Ascending aorta (tissue), 2 donors: Measurements from ENCODE around the gene IQGAP2. TPM values are rescaled to one million over a fixed set of nuclear protein-coding genes. Genes with fewer than 3 reads are reported as not detected.

Experiments
- DNase-seq, 2 donors: peaks; one replicate each; pipeline ENCODE4 v3.0.0-alpha.2; 2019; ENCODE audit warnings: low spot score in 2 of 2
- H3K27ac ChIP-seq, 2 donors: fragments of 200-600 bp; sonication (generic); one replicate each; pipeline ENCODE4 v1.5.1; 2016 to 2017; ENCODE audit warnings: mild to moderate bottlenecking in 1 of 2
- H3K27me3 ChIP-seq: fragments of 200-600 bp; sonication (generic); one replicate; pipeline ENCODE4 v1.5.1; 2017
- H3K36me3 ChIP-seq, 2 donors: fragments of 200-600 bp; sonication (generic); one replicate each; pipeline ENCODE4 v1.5.1; 2016
- H3K4me1 ChIP-seq, 2 donors: fragments of 200-600 bp; sonication (generic); one replicate each; pipeline ENCODE4 v1.5.1; 2016 to 2017; ENCODE audit warnings: mild to moderate bottlenecking in 1 of 2
- H3K4me3 ChIP-seq, 2 donors: fragments of 200-600 bp; sonication (generic); one replicate each; pipeline ENCODE4 v1.5.1; 2016 to 2017; ENCODE audit warnings: mild to moderate bottlenecking in 1 of 2
- H3K9me3 ChIP-seq, 2 donors: fragments of 200-600 bp; sonication (generic); one replicate each; pipeline ENCODE4 v1.5.1; 2016
- CTCF ChIP-seq, 3 experiments: fragments of 200-600 bp in 2 of 3; fragments of 450-650 bp in 1 of 3; sonication (generic) in 2 of 3; IDR thresholded peaks; one replicate each; pipeline ENCODE4 v1.5.1; 2016 to 2019; ENCODE audit warnings: antibody characterized with exemption in 3 of 3, mild to moderate bottlenecking in 1 of 3, moderate library complexity in 1 of 3
- intact Hi-C: fragments of 100-400 bp; cut with DNase I; formaldehyde crosslinking; loops from one replicate; pipeline ENCODE4 v1.15.1; 2023
- total RNA-seq: library from RNA; depleted of rRNA; stranded (reverse); fragments of >200 nt; gene quantifications from one replicate; pipeline ENCODE4 v1.1.0, GENCODE V29; 2016

The IQGAP2 gene
- total RNA-seq, 1 donor from 2014 or later: 19.8 TPM

DNA sequence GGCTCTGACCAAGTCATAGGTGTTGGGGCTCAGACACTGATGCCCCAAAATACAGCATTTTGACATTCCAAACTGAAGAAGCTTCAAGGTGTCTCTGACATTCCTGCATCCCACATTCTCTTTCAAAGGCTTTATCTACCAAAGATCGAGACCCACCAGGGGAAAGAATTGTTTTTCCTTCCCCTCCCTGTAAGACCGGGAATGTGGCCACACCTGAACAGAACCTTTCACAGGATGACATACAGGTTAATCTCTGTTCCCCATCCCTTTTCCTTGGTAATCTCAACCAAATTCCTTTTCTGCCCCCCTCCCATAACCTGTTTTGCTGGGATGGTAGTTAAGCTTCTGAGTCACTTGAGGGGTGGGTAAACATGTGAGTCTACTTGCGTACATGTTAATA lies 72.3 kb downstream of the IQGAP2 start:
- no peaks in the 10 kb centered on the region for H3K9me3 ChIP-seq
- no peaks in the 10 kb centered on the region for H3K4me1 ChIP-seq
- no peak for TF ChIP-seq CTCF (IDR thresholded peaks at IDR 0.05)
- no peak for DNase-seq
- no peak overlapping the region for H3K27ac ChIP-seq
- intact Hi-C loops: no loop called here
- no peaks in the 10 kb centered on the region for H3K27me3 ChIP-seq
- H3K36me3 ChIP-seq: no peaks in the 10 kb centered on the region
- H3K4me3 ChIP-seq: no peak overlapping the region

- DNase-seq: no peak
- H3K4me1 ChIP-seq: no peaks in the 10 kb centered on the region
- H3K36me3 ChIP-seq: no peaks in the 10 kb centered on the region
- no peak for TF ChIP-seq CTCF (IDR thresholded peaks at IDR 0.05)
- intact Hi-C loops: no loop called here
- no peak overlapping the region for H3K27ac ChIP-seq
- H3K4me3 ChIP-seq: no peak overlapping the region
- H3K27me3 ChIP-seq: no peaks in the 10 kb centered on the region
- H3K9me3 ChIP-seq: no peaks in the 10 kb centered on the region
Observed at GRCh38 chr5:76475936-76476335, 72.9 kb downstream of the IQGAP2 start.

DNA sequence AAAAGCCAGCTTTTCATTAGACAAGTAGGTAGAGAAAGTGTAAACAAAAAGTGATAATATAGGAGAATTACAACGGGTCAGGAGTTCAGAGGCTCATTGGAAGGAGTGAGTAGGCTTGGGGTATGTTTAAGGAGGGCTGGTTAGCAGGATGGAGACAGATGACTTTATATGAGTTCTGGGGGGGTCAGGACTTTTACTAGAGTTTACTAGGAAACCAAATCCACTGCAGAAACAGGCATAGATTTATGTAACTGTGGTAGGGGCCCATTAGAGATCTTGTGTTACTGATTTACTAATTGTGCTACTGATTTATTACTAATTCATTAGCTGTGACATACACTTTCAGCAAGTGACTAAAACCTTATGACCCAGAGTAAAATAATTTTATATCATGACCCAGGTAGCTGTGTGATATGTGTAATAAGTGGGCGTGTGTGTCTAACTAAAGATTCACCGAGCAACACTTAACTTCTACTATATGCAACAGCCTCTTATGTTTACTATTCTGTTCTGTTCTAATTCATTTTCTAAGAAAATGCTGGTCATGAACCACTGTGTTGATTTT lies 73.5 kb downstream of the IQGAP2 start:
- Histone ChIP-seq H3K27ac (no peak overlapping the region), H3K9me3 (no peaks in the 10 kb centered on the region), H3K36me3 (no peaks in the 10 kb centered on the region), H3K27me3 (no peaks in the 10 kb centered on the region), H3K4me1 (no peaks in the 10 kb centered on the region), H3K4me3 (no peak overlapping the region)
- DNase-seq: no peak
- intact Hi-C loops: no loop called here
- no peak for TF ChIP-seq CTCF (IDR thresholded peaks at IDR 0.05)

GRCh38 chr5:76477061-76477460 lies 74.0 kb downstream of the IQGAP2 start:
- Histone ChIP-seq H3K4me1 (no peaks in the 10 kb centered on the region), H3K4me3 (no peak overlapping the region), H3K27me3 (no peaks in the 10 kb centered on the region), H3K36me3 (no peaks in the 10 kb centered on the region), H3K27ac (no peak overlapping the region), H3K9me3 (no peaks in the 10 kb centered on the region)
- intact Hi-C loops: no loop called here
- DNase-seq: no peak
- TF ChIP-seq CTCF (IDR thresholded peaks at IDR 0.05): no peak

GRCh38 chr5:76477571-76477970 lies 74.5 kb downstream of the IQGAP2 start:
- intact Hi-C loops: no loop called here
- H3K4me3 ChIP-seq: no peak overlapping the region
- no peaks in the 10 kb centered on the region for H3K36me3 ChIP-seq

More at GRCh38 chr5:76477571-76477970, 74.5 kb downstream of the IQGAP2 start:
- Histone ChIP-seq H3K4me1 (no peaks in the 10 kb centered on the region), H3K27ac (no peak overlapping the region), H3K9me3 (no peaks in the 10 kb centered on the region), H3K27me3 (no peaks in the 10 kb centered on the region)
- DNase-seq: no peak
- no peak for TF ChIP-seq CTCF (IDR thresholded peaks at IDR 0.05)
